Thoracic aorta (tissue), 2 donors: ENCODE results near the gene FN1. TPM values are rescaled to one million over a fixed set of nuclear protein-coding genes. Genes with fewer than 3 reads are reported as not detected.
A peak's percentile ranks its signal among the peaks of the same experiment; 100 is the strongest.

ENCODE experiments used
- ATAC-seq: fragments of 150-250 bp; one replicate; pipeline ENCODE4 v1.8.0; 2017; ENCODE audit warnings: low read depth; ENCODE audit not compliant: insufficient number of reproducible peaks, low FRiP score
- DNase-seq: peaks from one replicate; pipeline ENCODE4 v3.0.0-alpha.2; 2020; ENCODE audit warnings: low spot score
- H3K27ac ChIP-seq, 2 donors: fragments of 200-600 bp; sonication (generic); 1 replicate in 1 of 2; 2 replicates in 1 of 2; pipeline ENCODE4 v1.5.1; 2016; ENCODE audit warnings: mild to moderate bottlenecking in 2 of 2, moderate library complexity in 2 of 2
- H3K27me3 ChIP-seq: fragments of 200-600 bp; sonication (generic); replicated peaks from 2 replicates; pipeline ENCODE4 v1.6.0; 2016; ENCODE audit warnings: mild to moderate bottlenecking; ENCODE audit not compliant: insufficient read depth
- H3K36me3 ChIP-seq: fragments of 200-600 bp; sonication (generic); one replicate; pipeline ENCODE4 v1.5.1; 2016
- H3K4me1 ChIP-seq, 2 donors: fragments of 200-600 bp; sonication (generic); 1 replicate in 1 of 2; 2 replicates in 1 of 2; pipeline versions ENCODE4 v1.5.1 to v1.6.0; 2016; ENCODE audit warnings: low read depth in 2 of 2, mild to moderate bottlenecking in 1 of 2; ENCODE audit not compliant: control insufficient read depth in 1 of 2
- H3K4me3 ChIP-seq: fragments of 200-600 bp; sonication (generic); 2 replicates; pipeline ENCODE4 v1.5.1; 2016; ENCODE audit warnings: mild to moderate bottlenecking
- H3K9me3 ChIP-seq: fragments of 200-600 bp; sonication (generic); 2 replicates; pipeline ENCODE4 v1.5.1; 2016
- CTCF ChIP-seq: fragments of 200-600 bp; sonication (generic); IDR thresholded peaks from one replicate; pipeline ENCODE4 v1.5.1; 2019; ENCODE audit warnings: antibody characterized with exemption
- total RNA-seq, 2 donors: library from RNA; depleted of rRNA; stranded (reverse); fragments of >200 nt; gene quantifications; one replicate each; pipeline versions ENCODE4 v1.1.0 to v1.2.3, GENCODE V29; 2016

The FN1 gene
- total RNA-seq, 2 donors from 2014 or later: 6,415 to 8,882 TPM

- no peaks in the 10 kb centered on the region for H3K9me3 ChIP-seq
- no peaks in the 10 kb centered on the region for H3K27me3 ChIP-seq
- no peak for TF ChIP-seq CTCF
- DNase-seq (no peak), ATAC-seq (peak; percentile 63)
- no peaks in the 10 kb centered on the region for H3K36me3 ChIP-seq
- H3K4me1 ChIP-seq: peaks cover 17 to 30% of the 10 kb centered on the region in 2 donors
- peak overlapping the region; percentile 79 for H3K27ac ChIP-seq
- H3K4me3 ChIP-seq: peak overlapping the region; percentile 24
Measured at GRCh38 chr2:215460682-215461382, 25.0 kb upstream of the FN1 start.

GRCh38 chr2:215455958-215456357 lies 20.1 kb upstream of the FN1 start:
- peaks cover 10 to 14% of the 10 kb centered on the region in 2 donors for H3K4me1 ChIP-seq
- no peak overlapping the region for H3K27ac ChIP-seq
- ATAC-seq: no peak
- no peaks in the 10 kb centered on the region for H3K9me3 ChIP-seq
- H3K36me3 ChIP-seq: no peaks in the 10 kb centered on the region
- no peaks in the 10 kb centered on the region for H3K27me3 ChIP-seq
- H3K4me3 ChIP-seq: no peak overlapping the region
- TF ChIP-seq CTCF: no peak
- DNase-seq: no peak

- no peak for ATAC-seq
- H3K4me3 ChIP-seq: no peak overlapping the region
- H3K27ac ChIP-seq: no peak overlapping the region
- no peak for DNase-seq
- peak; percentile 77 for TF ChIP-seq CTCF
- H3K4me1 ChIP-seq: peaks cover under 1 to 4% of the 10 kb centered on the region in 2 donors
- no peaks in the 10 kb centered on the region for H3K27me3 ChIP-seq
- no peaks in the 10 kb centered on the region for H3K36me3 ChIP-seq
- no peaks in the 10 kb centered on the region for H3K9me3 ChIP-seq
Measured at GRCh38 chr2:215454519-215455246, 18.8 kb upstream of the FN1 start.

GRCh38 chr2:215452725-215453124 lies 16.9 kb upstream of the FN1 start:
- TF ChIP-seq CTCF: no peak
- no peak overlapping the region for H3K4me3 ChIP-seq
- no peaks in the 10 kb centered on the region for H3K9me3 ChIP-seq
- ATAC-seq (no peak), DNase-seq (no peak)
- H3K4me1 ChIP-seq: no peaks in the 10 kb centered on the region
- H3K27me3 ChIP-seq: no peaks in the 10 kb centered on the region
- no peaks in the 10 kb centered on the region for H3K36me3 ChIP-seq
- no peak overlapping the region for H3K27ac ChIP-seq

- Histone ChIP-seq H3K4me3 (no peak overlapping the region), H3K27ac (no peak overlapping the region), H3K9me3 (no peaks in the 10 kb centered on the region), H3K4me1 (no peaks in the 10 kb centered on the region), H3K27me3 (no peaks in the 10 kb centered on the region), H3K36me3 (no peaks in the 10 kb centered on the region)
- ATAC-seq (no peak), DNase-seq (no peak)
- TF ChIP-seq CTCF: no peak
Measured at GRCh38 chr2:215451012-215451756, 15.3 kb upstream of the FN1 start.
